Right lung (tissue), 10 donors: ENCODE data around the gene S1PR4. TPM values are rescaled to one million over a fixed set of nuclear protein-coding genes. Genes with fewer than 3 reads are reported as not detected.
A peak's percentile ranks its signal among the peaks of the same experiment; 100 is the strongest.

ENCODE experiments used
- DNase-seq, 2 donors: peaks; one replicate each; pipeline ENCODE4 v3.0.0-alpha.2; 2013
- long read RNA-seq, 8 donors: transcript quantifications; one replicate each; lab custom pipeline, GENCODE V29; 2026
- polyA plus RNA-seq, 5 donors: library from polyadenylated mRNA; unstranded; fragments of 120-200 nt; gene quantifications; one replicate each; pipeline versions ENCODE4 v1.2.1 to v1.2.3, GENCODE V29; 2013; ENCODE audit warnings: inconsistent platforms in 1 of 5, low replicate concordance in 1 of 5; ENCODE audit not compliant: insufficient read length in 5 of 5, insufficient read depth in 1 of 5

The S1PR4 gene
- 1 to 10 TPM; 1.2 to 2.8 (median 1.7) TPM for polyA plus RNA-seq
- long read RNA-seq, donor 1, transcript S1PR4-201 (1 exons, 1,565 nt), result major isoform, 5 of 5 reads
- long read RNA-seq, donor 1, partial matches to known transcripts, result 0 of 5 reads
- long read RNA-seq, donor 1, other reads (novel, unspliced or antisense), result 0 of 5 reads
- long read RNA-seq, donor 2, transcript S1PR4-201 (1 exons, 1,565 nt), result major isoform, 5 of 5 reads
- long read RNA-seq, donor 2, partial matches to known transcripts, result 0 of 5 reads
- long read RNA-seq, donor 2, other reads (novel, unspliced or antisense), result 0 of 5 reads
- long read RNA-seq, donor 3, partial matches to known transcripts, result 0 of 4 reads
- long read RNA-seq, donor 3, other reads (novel, unspliced or antisense), result 0 of 4 reads
- long read RNA-seq, donor 4, partial matches to known transcripts, result 0 of 3 reads
- long read RNA-seq, donor 4, other reads (novel, unspliced or antisense), result 0 of 3 reads
- long read RNA-seq, donor 5, partial matches to known transcripts, result 0 of 2 reads
- long read RNA-seq, donor 5, other reads (novel, unspliced or antisense), result 0 of 2 reads
- long read RNA-seq, donor 6, transcript S1PR4-201 (1 exons, 1,565 nt), result major isoform, 7 of 7 reads
- long read RNA-seq, donor 6, partial matches to known transcripts, result 0 of 7 reads
- long read RNA-seq, donor 6, other reads (novel, unspliced or antisense), result 0 of 7 reads
- long read RNA-seq, donor 7, partial matches to known transcripts, result 0 of 2 reads
- long read RNA-seq, donor 7, other reads (novel, unspliced or antisense), result 0 of 2 reads
- long read RNA-seq, donor 8, partial matches to known transcripts, result 0 of 2 reads
- long read RNA-seq, donor 8, other reads (novel, unspliced or antisense), result 0 of 2 reads

- no peak for DNase-seq
These were observed at the start of gene S1PR4 for GRCh38 chr19:3178377-3178972. Gene S1PR4, plus strand, starts transcription at chr19:3178769. Its CDS starts 24 bp downstream, at chr19:3178793.

DNA sequence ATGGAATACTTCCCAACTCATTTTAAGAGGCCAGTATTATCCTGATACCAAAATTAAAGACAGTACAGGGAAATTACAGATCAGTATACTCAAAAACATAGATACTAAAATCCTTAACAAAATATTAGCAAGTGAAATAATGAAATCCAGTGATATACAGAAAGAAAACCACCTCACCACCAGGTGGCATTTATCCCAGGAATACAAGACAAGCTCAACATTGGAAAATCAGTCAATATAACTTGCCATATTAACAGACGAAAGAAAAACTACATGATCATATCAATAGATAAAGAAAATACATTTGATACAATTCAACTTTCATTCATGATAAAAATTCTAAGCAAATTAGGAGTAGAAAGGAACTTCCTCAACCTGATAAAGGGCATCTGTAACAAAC, 49.5 kb upstream of the S1PR4 start:
- DNase-seq, result no peak

- no peak for DNase-seq
These were observed 47.4 kb upstream of the S1PR4 start for GRCh38 chr19:3131168-3131567.

- peak in 1 of 2 donors; percentile 12 for DNase-seq
These were observed 45.4 kb upstream of the S1PR4 start for GRCh38 chr19:3132971-3133792.

DNA sequence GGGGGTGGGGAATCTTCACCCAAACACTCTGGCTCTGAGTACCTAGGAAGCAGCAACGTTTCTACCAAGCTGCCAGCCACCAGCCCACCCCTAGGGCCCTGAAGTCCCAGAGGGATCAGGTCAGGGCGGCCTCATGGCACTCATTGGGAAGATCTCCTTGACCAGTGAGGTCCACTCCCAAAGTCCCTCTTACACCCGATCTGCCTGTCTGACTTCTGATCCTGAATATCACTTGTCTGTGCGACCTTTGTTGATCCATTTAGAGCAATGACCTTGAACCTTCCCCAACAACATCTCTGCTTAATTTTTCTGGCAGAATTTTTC, 44.8 kb upstream of the S1PR4 start:
- DNase-seq, result no peak

DNA sequence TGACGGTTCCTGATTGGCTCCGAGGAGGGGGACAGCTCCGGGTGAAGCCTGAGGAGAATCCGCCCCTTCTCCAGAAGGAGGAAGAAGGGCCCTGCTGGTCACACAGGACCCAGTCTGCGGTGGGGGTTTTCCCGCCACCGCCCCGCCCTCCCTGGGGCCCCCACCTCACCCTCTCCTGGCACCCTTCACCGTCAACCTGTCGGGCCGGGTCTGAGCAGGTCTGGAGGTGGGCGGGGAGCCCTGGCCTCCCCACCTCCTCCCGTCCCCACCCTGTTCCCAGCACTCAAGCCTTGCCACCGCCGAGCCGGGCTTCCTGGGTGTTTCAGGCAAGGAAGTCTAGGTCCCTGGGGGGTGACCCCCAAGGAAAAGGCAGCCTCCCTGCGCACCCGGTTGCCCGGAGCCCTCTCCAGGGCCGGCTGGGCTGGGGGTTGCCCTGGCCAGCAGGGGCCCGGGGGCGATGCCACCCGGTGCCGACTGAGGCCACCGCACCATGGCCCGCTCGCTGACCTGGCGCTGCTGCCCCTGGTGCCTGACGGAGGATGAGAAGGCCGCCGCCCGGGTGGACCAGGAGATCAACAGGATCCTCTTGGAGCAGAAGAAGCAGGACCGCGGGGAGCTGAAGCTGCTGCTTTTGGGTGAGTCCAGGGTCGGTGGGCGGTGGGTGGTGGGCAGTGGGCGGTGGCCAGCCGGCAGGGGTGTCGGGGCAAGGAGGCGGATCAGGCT, 42.4 kb upstream of the S1PR4 start, which contains the start of gene GNA15:
TSS of gene GNA15 (plus strand) at position 73 of the 723 bp plus-strand sequence. CDS start at position 491, 418 bp downstream.
- DNase-seq, result peak in 1 of 2 donors; percentile 9

DNA sequence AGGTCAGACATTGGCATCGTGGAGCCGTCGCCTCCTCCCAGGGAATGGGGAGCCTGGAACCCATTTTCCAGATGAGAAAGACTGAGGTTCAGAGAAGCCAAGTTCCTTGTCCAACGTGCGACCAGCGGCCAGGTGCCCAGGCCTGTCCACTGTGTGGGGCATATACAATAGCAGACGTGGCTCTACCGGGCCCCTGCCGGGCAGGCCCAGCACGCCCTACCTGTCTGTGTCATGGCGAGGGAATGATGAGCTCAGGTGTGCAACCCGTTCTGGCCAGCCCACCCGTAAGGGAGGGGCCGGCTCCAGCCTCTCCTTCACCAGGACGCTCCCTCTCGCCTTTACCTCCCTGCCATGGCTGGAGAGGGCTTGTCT, 41.9 kb upstream of the S1PR4 start:
- DNase-seq, result no peak

DNA sequence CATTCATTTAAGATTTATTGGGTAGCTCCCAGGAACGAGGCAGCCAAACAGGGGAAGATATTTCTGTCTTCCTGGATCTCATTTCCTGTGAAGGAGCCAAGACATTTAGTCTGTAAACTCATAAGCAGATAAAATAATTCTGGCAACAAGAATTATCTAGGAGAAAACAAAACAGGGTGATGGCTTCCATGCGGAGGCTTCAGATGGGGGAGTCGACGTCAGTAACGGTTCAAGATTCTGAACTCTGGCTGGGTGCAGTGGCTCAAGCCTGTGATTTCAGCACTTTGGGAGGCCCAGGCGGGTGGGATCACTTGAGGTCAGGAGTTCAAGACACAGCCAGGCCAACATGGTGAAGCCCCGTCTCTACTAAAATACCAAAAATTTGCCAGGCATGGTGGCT, 41.5 kb upstream of the S1PR4 start:
- DNase-seq, result peak in 1 of 2 donors; percentile 66

DNA sequence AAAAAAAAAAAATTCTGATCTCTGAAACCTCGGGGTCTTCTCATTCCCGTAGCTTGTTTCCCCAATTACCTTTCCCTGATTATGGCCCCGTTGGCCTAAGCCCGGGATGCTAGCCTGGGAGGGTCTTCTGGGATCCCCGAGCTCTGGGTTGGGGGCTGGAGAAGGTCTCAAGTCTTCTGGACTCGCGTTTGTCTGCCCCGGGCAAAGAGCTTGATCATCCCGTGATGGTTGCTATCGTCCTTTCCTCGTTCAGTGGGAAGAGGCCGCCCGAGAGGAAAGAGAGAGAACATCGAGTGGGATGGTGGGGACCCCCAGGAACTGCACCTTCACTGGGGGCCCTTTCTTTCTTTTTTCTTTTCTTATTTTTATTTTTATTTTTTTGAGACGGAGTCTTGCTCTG, 40.3 kb upstream of the S1PR4 start:
- DNase-seq, result no peak

DNA sequence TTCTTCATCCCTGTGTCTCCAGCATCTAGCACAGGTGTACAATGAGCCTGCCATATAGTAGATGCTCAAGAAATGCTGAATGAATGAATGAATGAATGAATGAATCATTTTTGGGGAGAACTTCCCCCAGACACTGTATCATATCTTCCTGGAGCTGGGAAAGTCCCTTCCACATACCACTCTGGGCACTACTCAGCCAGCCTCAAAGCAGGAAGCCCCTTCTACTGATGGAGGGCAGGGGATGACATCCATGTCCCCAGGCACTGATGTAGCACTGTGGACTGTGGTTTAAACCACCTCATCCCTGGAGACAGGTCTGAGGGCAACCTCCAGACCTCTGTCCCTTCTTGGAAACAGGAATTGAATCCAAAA, 37.9 kb upstream of the S1PR4 start:
- no peak for DNase-seq

DNA sequence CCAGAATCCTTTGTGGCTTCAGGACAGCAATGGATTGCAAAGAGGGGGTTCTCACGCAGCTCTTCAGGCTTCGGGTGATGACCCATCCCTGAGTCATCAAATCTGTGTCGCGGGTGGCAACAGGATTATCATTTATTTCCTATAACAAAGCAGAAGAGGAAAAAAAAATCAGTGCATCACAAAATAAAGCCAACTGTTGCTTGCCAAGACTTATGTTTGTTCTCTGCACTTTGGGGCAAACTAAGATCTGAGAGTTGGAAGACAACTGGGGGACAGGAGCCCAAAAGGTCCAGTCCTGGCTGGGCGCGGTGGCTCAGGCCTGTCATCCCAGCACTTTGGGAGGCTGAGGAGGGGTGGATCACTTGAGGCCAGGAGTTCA, 36.3 kb upstream of the S1PR4 start:
- DNase-seq, result no peak

DNA sequence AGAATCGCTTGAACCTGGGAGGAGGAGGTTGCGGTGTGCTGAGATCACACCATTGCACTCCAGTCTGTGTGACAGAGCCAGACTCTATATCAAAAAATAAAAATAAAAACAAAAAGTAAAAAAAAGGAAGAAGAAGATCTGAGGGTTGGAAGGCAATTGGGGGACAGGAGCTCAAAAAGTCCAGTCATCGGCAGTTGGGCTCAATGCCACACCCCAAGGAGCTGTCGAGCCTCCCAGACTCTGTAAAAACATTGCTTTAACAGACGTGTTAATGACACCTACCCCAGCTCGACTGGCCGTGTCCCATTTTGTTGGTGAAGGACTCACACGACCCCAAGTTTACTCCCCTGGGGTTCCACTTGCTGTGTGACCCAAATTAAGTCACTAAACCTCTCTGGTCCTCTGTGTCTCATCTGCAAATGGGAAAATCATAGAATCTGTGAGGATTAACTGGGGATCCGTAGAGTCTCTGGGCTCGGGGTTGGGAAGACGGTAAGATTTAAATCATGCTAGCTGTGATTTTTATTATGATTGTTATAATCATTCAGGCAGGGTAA, 35.7 kb upstream of the S1PR4 start:
- no peak for DNase-seq

GRCh38 chr19:3145909-3146676, 32.5 kb upstream of the S1PR4 start:
- no peak for DNase-seq

GRCh38 chr19:3146677-3147100, 31.9 kb upstream of the S1PR4 start:
- DNase-seq, result no peak

- no peak for DNase-seq
These were observed 30.1 kb upstream of the S1PR4 start for GRCh38 chr19:3148503-3148902.

GRCh38 chr19:3149089-3149488, 29.5 kb upstream of the S1PR4 start:
- DNase-seq, result no peak

DNA sequence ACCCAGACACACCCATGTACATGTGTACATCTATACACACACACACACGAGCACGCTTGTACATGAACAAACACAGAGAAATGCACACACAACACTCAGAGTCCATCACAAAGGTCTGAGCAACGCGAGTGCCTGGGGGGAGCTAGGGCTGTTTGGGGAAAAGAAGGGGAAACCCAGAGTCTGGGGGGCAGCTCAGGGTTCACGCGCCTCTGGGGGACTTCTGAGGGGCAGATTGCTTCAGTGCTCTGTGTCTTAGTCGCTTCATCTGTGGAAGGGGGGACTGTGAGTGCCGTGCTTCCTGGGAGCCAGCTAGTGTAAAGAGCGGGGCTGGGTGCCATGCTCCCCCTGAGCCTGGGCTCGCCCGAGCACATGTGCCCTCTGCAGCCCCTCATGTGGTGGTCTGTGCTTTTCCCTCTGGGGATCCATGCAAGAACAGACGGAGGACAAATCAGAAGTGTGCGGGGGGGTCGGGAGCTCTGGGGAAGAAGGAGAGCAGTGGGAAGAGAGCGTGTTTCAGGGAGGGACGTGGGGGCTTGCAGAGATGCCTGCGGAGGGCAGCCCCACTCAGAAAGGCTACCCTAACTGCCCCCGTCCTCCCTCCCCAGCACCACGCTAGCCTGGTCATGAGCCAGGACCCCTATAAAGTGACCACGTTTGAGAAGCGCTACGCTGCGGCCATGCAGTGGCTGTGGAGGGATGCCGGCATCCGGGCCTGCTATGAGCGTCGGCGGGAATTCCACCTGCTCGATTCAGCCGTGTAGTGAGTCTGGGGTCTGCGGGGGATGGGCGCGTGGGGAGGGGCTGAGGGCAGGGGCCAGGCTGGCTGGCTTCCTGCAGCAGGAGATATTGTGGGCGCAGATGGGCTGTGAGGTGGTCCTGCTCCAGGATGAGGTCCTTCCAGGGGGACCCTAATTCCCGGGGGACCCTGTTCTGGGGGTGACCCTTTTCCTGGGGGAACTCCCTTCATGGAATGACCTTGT, 28.8 kb upstream of the S1PR4 start:
- DNase-seq, result no peak

DNA sequence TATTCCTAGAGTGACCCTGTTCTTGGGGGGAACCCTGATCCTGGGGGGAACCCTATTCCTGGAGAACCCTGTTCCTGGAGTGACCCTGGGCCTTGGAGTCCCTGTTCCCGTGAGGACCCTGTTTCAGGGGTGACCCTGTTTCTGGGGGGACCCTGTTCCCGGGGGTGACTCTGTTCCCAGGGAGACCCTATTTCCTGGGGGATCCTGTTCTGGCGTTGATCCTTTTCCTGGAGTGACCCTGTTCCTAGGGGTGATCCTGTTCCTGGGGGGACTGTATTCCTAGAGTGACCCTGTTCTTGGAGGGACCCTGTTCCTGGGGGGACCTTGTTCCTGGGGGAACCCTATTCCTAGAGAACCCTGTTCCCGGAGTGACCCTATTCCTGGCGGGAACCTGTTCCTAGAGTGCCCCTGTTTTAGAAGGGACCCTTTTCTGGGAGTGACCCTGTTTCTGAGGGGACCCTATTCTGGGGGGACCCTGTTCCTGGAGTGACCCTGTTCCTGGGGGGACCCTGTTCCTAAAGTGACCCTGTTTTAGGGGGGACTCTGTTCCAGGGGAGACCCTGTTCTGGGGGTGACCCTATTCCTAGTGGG, 27.7 kb upstream of the S1PR4 start:
- DNase-seq, result no peak
